Stimulated activated naive B cell treated with anti-CD40 and anti-IgM and Interleukin-4, amounts not matched to agents 10 μg/mL and 1 μg/mL and 100 μg/mL, for 72 hours (primary cell): Measurements from ENCODE around the gene GDF15.
"Not testable (repeated sequence)": the region's sequence is repeated elsewhere in the genome, so short reads cannot be mapped to it uniquely, and the experiment has no call there.

Experiments
- ATAC-seq, 2 donors: fragments of 150-1000 bp; cut with Tn5 transposase; replicated peaks; 2 replicates each; pipeline ENCODE4 v1.10.0; 2021; ENCODE audit warnings: moderate library complexity in 1 of 2
- DNase-seq: peaks from one replicate; pipeline ENCODE4 v3.0.0; 2021
- H3K27ac Mint-ChIP-seq: one replicate; pipeline ENCODE4 v1.8.0; 2022; ENCODE audit warnings: mild to moderate bottlenecking, mixed read lengths
- H3K27me3 Mint-ChIP-seq, 2 donors: one replicate each; pipeline ENCODE4 v1.8.0; 2022; ENCODE audit warnings: mixed read lengths in 2 of 2
- H3K36me3 Mint-ChIP-seq, 2 donors: one replicate each; pipeline ENCODE4 v1.8.0; 2022; ENCODE audit warnings: mixed read lengths in 2 of 2, mild to moderate bottlenecking in 1 of 2
- H3K4me1 Mint-ChIP-seq, 2 donors: one replicate each; pipeline ENCODE4 v1.8.0; 2022; ENCODE audit warnings: mixed read lengths in 2 of 2, mild to moderate bottlenecking in 1 of 2
- H3K4me3 Mint-ChIP-seq, 2 donors: one replicate each; pipeline ENCODE4 v1.8.0; 2022; ENCODE audit warnings: mild to moderate bottlenecking in 2 of 2, mixed read lengths in 2 of 2, moderate library complexity in 1 of 2
- H3K9me3 Mint-ChIP-seq, 2 donors: one replicate each; pipeline ENCODE4 v1.8.0; 2022; ENCODE audit warnings: mixed read lengths in 2 of 2, mild to moderate bottlenecking in 1 of 2

Gene GDF15

GRCh38 chr19:18351544-18351943, 34.4 kb upstream of the GDF15 start:
- DNase-seq (no peak), ATAC-seq (no peak)
- Mint-ChIP-seq H3K9me3 (no peaks in the 10 kb centered on the region), H3K4me1 (peaks cover 0 to 2% of the 10 kb centered on the region in 2 donors), H3K36me3 (peaks cover 22 to 32% of the 10 kb centered on the region in 2 donors), H3K4me3 (no peak overlapping the region), H3K27me3 (no peaks in the 10 kb centered on the region), H3K27ac (no peak overlapping the region)

- DNase-seq: no peak
- ATAC-seq: no peak
- no peak overlapping the region for H3K27ac Mint-ChIP-seq
- H3K4me1 Mint-ChIP-seq: peaks cover 0 to 4% of the 10 kb centered on the region in 2 donors
- H3K4me3 Mint-ChIP-seq: no peak overlapping the region
- no peaks in the 10 kb centered on the region for H3K9me3 Mint-ChIP-seq
- H3K36me3 Mint-ChIP-seq: peaks cover 28 to 33% of the 10 kb centered on the region in 2 donors
- H3K27me3 Mint-ChIP-seq: no peaks in the 10 kb centered on the region
Observed at GRCh38 chr19:18353378-18354005, 32.5 kb upstream of the GDF15 start.

GRCh38 chr19:18354743-18355142, 31.2 kb upstream of the GDF15 start:
- H3K9me3 Mint-ChIP-seq, H3K4me1 Mint-ChIP-seq, H3K4me3 Mint-ChIP-seq, H3K27me3 Mint-ChIP-seq, DNase-seq, ATAC-seq, H3K27ac Mint-ChIP-seq: not testable (repeated sequence)
- peaks cover 36 to 44% of the 10 kb centered on the region in 2 donors for H3K36me3 Mint-ChIP-seq

GRCh38 chr19:18357041-18357440, 28.9 kb upstream of the GDF15 start:
- Mint-ChIP-seq H3K4me3 (no peak overlapping the region), H3K36me3 (peaks cover 44 to 49% of the 10 kb centered on the region in 2 donors), H3K27me3 (no peaks in the 10 kb centered on the region), H3K9me3 (no peaks in the 10 kb centered on the region), H3K27ac (no peak overlapping the region), H3K4me1 (peaks cover 0 to 2% of the 10 kb centered on the region in 2 donors)
- no peak for ATAC-seq
- DNase-seq: no peak

- no peak for DNase-seq
- no peak overlapping the region for H3K27ac Mint-ChIP-seq
- no peak overlapping the region for H3K4me3 Mint-ChIP-seq
- no peak for ATAC-seq
- H3K36me3 Mint-ChIP-seq: peaks cover 58 to 65% of the 10 kb centered on the region in 2 donors
- no peaks in the 10 kb centered on the region for H3K9me3 Mint-ChIP-seq
- H3K27me3 Mint-ChIP-seq: no peaks in the 10 kb centered on the region
- H3K4me1 Mint-ChIP-seq: peaks cover 0 to 7% of the 10 kb centered on the region in 2 donors
Observed at GRCh38 chr19:18361646-18362045, 24.3 kb upstream of the GDF15 start.

- H3K4me3 Mint-ChIP-seq: no peak overlapping the region
- H3K9me3 Mint-ChIP-seq: no peaks in the 10 kb centered on the region
- DNase-seq (no peak), ATAC-seq (no peak)
- H3K4me1 Mint-ChIP-seq: peaks cover 0 to 6% of the 10 kb centered on the region in 2 donors
- peaks cover 53 to 58% of the 10 kb centered on the region in 2 donors for H3K36me3 Mint-ChIP-seq
- H3K27me3 Mint-ChIP-seq: no peaks in the 10 kb centered on the region
- H3K27ac Mint-ChIP-seq: no peak overlapping the region
Observed at GRCh38 chr19:18362934-18363542, 22.9 kb upstream of the GDF15 start.

GRCh38 chr19:18363787-18364186, 22.2 kb upstream of the GDF15 start:
- no peaks in the 10 kb centered on the region for H3K9me3 Mint-ChIP-seq
- ATAC-seq: no peak
- no peaks in the 10 kb centered on the region for H3K27me3 Mint-ChIP-seq
- peaks cover 49 to 53% of the 10 kb centered on the region in 2 donors for H3K36me3 Mint-ChIP-seq
- no peak overlapping the region for H3K4me3 Mint-ChIP-seq
- DNase-seq: no peak
- no peak overlapping the region for H3K27ac Mint-ChIP-seq
- peaks cover 0 to 6% of the 10 kb centered on the region in 2 donors for H3K4me1 Mint-ChIP-seq

GRCh38 chr19:18364277-18364825, 21.6 kb upstream of the GDF15 start:
- peaks cover 46 to 49% of the 10 kb centered on the region in 2 donors for H3K36me3 Mint-ChIP-seq
- H3K27me3 Mint-ChIP-seq, H3K9me3 Mint-ChIP-seq, H3K4me3 Mint-ChIP-seq, ATAC-seq, H3K4me1 Mint-ChIP-seq, DNase-seq, H3K27ac Mint-ChIP-seq: not testable (repeated sequence)

GRCh38 chr19:18364826-18365528, 21.0 kb upstream of the GDF15 start:
- no peaks in the 10 kb centered on the region for H3K9me3 Mint-ChIP-seq
- peak overlapping the region; percentile 49 for H3K27ac Mint-ChIP-seq
- H3K4me3 Mint-ChIP-seq: no peak overlapping the region
- ATAC-seq (peak in 1 of 2 donors; percentile 23), DNase-seq (no peak)
- H3K27me3 Mint-ChIP-seq: no peaks in the 10 kb centered on the region
- peaks cover 40 to 42% of the 10 kb centered on the region in 2 donors for H3K36me3 Mint-ChIP-seq
- peaks cover 0 to 6% of the 10 kb centered on the region in 2 donors for H3K4me1 Mint-ChIP-seq

- no peaks in the 10 kb centered on the region for H3K27me3 Mint-ChIP-seq
- H3K27ac Mint-ChIP-seq: no peak overlapping the region
- no peaks in the 10 kb centered on the region for H3K9me3 Mint-ChIP-seq
- H3K4me1 Mint-ChIP-seq: peaks cover 0 to 6% of the 10 kb centered on the region in 2 donors
- no peak for DNase-seq
- H3K36me3 Mint-ChIP-seq: peaks cover 39 to 41% of the 10 kb centered on the region in 2 donors
- ATAC-seq: no peak
- no peak overlapping the region for H3K4me3 Mint-ChIP-seq
Observed at GRCh38 chr19:18366021-18366435, 19.9 kb upstream of the GDF15 start.

- Mint-ChIP-seq H3K36me3 (peaks cover 25 to 26% of the 10 kb centered on the region in 2 donors), H3K4me1 (peaks cover 5 to 9% of the 10 kb centered on the region in 2 donors), H3K27me3 (no peaks in the 10 kb centered on the region), H3K9me3 (no peaks in the 10 kb centered on the region), H3K4me3 (no peak overlapping the region), H3K27ac (no peak overlapping the region)
- DNase-seq (no peak), ATAC-seq (no peak)
Observed at GRCh38 chr19:18368504-18369222, 17.3 kb upstream of the GDF15 start.

- Mint-ChIP-seq H3K27me3 (peaks cover 0 to 8% of the 10 kb centered on the region in 2 donors), H3K9me3 (no peaks in the 10 kb centered on the region), H3K4me1 (peaks cover 12 to 27% of the 10 kb centered on the region in 2 donors), H3K4me3 (peak overlapping the region; percentile 33 to 45), H3K36me3 (no peaks in the 10 kb centered on the region), H3K27ac (peak overlapping the region; percentile 83)
- DNase-seq (no peak), ATAC-seq (no peak)
Observed at GRCh38 chr19:18373407-18373891, 12.5 kb upstream of the GDF15 start.

- no peaks in the 10 kb centered on the region for H3K9me3 Mint-ChIP-seq
- no peaks in the 10 kb centered on the region for H3K36me3 Mint-ChIP-seq
- H3K27ac Mint-ChIP-seq: peak overlapping the region; percentile 83
- peak; percentile 95 to 97 for ATAC-seq
- peaks cover 0 to 8% of the 10 kb centered on the region in 2 donors for H3K27me3 Mint-ChIP-seq
- H3K4me1 Mint-ChIP-seq: peaks cover 12 to 27% of the 10 kb centered on the region in 2 donors
- H3K4me3 Mint-ChIP-seq: peak overlapping the region; percentile 33 to 45
- peak; percentile 81 for DNase-seq
Observed at GRCh38 chr19:18373892-18374629, 11.9 kb upstream of the GDF15 start.
